ENCODE data around the gene STXBP6. TPM values are rescaled to one million over a fixed set of nuclear protein-coding genes. Genes with fewer than 3 reads are reported as not detected.

The STXBP6 gene
- total RNA-seq, 4 donors from 2014 or later, result 44.1 to 120 (median 67.4) TPM

- Histone ChIP-seq H3K27me3 (no peaks in the 10 kb centered on the region), H3K9me3 (no peaks in the 10 kb centered on the region), H3K4me3 (replicated peaks in 1 of 3) (no peak overlapping the region), H3K4me1 (peaks cover 46 to 53% of the 10 kb centered on the region in 2 donors), H3K36me3 (no peaks in the 10 kb centered on the region), H3K27ac (peak overlapping the region; percentile 13 to 77 (median 66))
- intact Hi-C loops (cut with DNase I), result no loop called here
- DNase-seq, result no peak
- TF ChIP-seq POLR2A (IDR thresholded peaks at IDR 0.05) (no peak), CTCF (IDR thresholded peaks at IDR 0.05) (no peak)
- 66 to 76% methylated on average over 6 of the region's 6 CpGs for WGBS, 2 donors
These were observed 36.1 kb upstream of the STXBP6 start for GRCh38 chr14:25086081-25086480.

GRCh38 chr14:25080682-25081081, 30.7 kb upstream of the STXBP6 start:
- Histone ChIP-seq H3K36me3 (no peaks in the 10 kb centered on the region), H3K4me1 (peaks cover 26 to 36% of the 10 kb centered on the region in 2 donors), H3K27me3 (no peaks in the 10 kb centered on the region), H3K9me3 (no peaks in the 10 kb centered on the region), H3K4me3 (replicated peaks in 1 of 3) (no peak overlapping the region), H3K27ac (peak overlapping the region in 2 of 3 donors; percentile 16 to 46)
- TF ChIP-seq CTCF (IDR thresholded peaks at IDR 0.05) (no peak), POLR2A (IDR thresholded peaks at IDR 0.05) (no peak)
- intact Hi-C loops (cut with DNase I), result no loop called here
- DNase-seq, result no peak
- WGBS, 2 donors, result 96 to 98% methylated on average over 2 of the region's 2 CpGs

- no peaks in the 10 kb centered on the region for H3K27me3 ChIP-seq
- peaks cover 24 to 26% of the 10 kb centered on the region in 2 donors for H3K4me1 ChIP-seq
- no peak for DNase-seq
- no peaks in the 10 kb centered on the region for H3K9me3 ChIP-seq
- TF ChIP-seq CTCF (IDR thresholded peaks at IDR 0.05), result no peak
- TF ChIP-seq POLR2A (IDR thresholded peaks at IDR 0.05), result no peak
- H3K36me3 ChIP-seq, result no peaks in the 10 kb centered on the region
- 98 to 100% methylated on average over 1 of the region's 1 CpG for WGBS, 2 donors
- intact Hi-C loops (cut with DNase I), result no loop called here
- no peak overlapping the region for H3K4me3 ChIP-seq (replicated peaks in 1 of 3)
- no peak overlapping the region for H3K27ac ChIP-seq
These were observed 29.4 kb upstream of the STXBP6 start for GRCh38 chr14:25079311-25079710.

GRCh38 chr14:25074099-25074685, 24.2 kb upstream of the STXBP6 start:
- intact Hi-C loops (cut with DNase I), result no loop called here

More at GRCh38 chr14:25074099-25074685, 24.2 kb upstream of the STXBP6 start:
- no peak for DNase-seq
- peaks cover 0 to 8% of the 10 kb centered on the region in 2 donors for H3K4me1 ChIP-seq
- 91 to 94% methylated on average over 4 of the region's 4 CpGs for WGBS, 2 donors
- H3K27ac ChIP-seq, result no peak overlapping the region
- no peaks in the 10 kb centered on the region for H3K9me3 ChIP-seq
- no peak for TF ChIP-seq CTCF (IDR thresholded peaks at IDR 0.05)
- no peak for TF ChIP-seq POLR2A (IDR thresholded peaks at IDR 0.05)
- no peaks in the 10 kb centered on the region for H3K27me3 ChIP-seq
- no peaks in the 10 kb centered on the region for H3K36me3 ChIP-seq
- H3K4me3 ChIP-seq (replicated peaks in 1 of 3), result no peak overlapping the region
